GM18498 (cell line): ENCODE results near the gene ZBTB2.
"Not testable (repeated sequence)": the region's sequence is repeated elsewhere in the genome, so short reads cannot be mapped to it uniquely, and the experiment has no call there.

Experiments used
- ATAC-seq: cut with Tn5 transposase; IDR thresholded peaks from one replicate; pipeline ENCODE4 v1.9.1; 2021; ENCODE audit warnings: mild to moderate bottlenecking, moderate library complexity; ENCODE audit not compliant: unreplicated experiment

Gene ZBTB2

GRCh38 chr6:151402228-151402627, 10.9 kb upstream of the ZBTB2 start:
- no peak for ATAC-seq

DNA sequence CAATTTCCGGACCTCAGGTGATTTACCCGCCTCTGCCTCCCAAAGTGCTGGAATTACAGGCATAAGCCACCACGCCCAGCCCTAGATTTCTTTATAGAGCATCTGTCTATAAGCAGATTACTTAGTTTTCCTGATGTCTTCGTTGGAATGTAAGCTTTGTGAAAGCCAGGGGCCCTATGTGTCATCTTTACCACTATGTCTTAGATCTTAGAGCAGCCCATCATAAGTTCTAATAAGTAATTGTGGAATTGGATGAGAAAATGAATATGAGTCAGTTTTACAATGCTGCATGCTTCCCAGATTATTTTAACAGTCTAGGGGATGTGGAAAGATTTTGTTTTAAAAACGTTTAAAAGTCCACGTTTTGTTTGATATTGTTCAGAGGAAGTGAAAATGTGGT, 9.1 kb upstream of the ZBTB2 start:
- ATAC-seq = no peak

DNA sequence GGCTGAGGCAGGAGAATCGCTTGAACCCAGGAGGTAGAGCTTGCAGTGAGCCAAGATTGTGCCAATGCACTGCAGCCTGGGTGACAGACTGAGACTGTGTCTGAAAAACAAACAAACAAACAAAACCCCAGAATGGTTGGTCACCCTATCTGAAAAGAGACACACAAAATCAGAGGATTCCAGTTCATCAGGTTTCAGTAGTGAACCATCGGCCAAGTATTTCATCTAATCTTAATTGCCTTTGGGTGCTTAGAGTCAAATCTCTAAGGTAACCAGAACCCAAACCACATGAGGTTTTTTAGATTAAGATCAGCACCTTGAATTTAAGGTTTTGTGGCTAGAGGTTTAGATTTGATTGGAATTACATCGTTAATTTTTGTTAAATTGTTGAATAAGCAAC, 8.3 kb upstream of the ZBTB2 start:
- ATAC-seq = no peak

DNA sequence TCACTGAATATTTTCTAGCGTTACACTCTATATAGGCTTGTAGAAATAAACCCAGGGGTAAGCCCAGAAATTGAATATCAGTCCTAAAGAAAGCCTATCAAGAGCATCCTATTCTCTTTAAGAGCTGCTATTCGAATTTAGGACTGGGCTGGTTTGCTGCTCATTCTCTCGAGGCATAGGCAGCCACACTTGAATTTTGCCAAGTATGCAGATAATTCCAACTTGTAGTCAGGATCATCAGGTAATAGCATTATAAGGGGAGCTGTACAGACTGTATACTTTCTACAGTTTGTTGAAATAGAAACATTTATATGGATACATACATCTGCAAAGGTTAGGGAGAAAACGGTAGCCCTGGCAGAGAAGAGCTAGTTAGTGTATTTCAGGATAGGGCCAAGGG, 2.1 kb upstream of the ZBTB2 start:
- no peak for ATAC-seq

- ATAC-seq = no peak
Measured at GRCh38 chr6:151392427-151392826, 1.1 kb upstream of the ZBTB2 start.

DNA sequence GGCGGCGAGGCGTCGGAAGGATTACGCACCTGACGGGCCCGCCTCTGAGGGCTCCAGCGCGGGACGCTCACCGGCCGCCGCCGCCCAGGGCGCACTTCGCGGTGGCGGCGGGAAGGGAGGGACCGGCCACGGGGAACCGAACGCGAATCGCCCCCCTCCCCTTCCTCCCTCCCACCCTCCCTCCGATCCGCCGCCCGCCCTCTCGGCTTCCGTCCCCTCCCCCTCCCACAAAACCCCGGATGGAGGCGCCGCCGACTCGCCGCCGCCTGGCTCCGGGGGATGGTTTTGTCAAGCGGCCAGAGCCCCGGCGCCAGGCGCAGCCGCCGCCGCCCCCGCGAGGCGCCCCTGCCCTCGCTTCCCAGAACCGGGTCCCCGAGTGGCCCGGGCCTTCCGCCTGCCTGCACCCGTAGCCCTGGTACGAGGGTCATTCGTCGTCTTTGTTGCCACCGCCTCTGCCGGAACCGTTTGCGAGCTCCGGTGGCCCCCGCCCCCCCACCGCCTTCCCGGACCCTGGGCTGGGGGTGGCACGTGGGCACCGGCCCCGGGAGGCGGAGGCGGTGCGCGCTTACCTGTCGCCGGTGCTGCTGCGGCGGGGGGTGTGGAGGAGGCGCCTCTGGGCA, 398 bp downstream of the ZBTB2 start:
- peak; percentile 14 for ATAC-seq

GRCh38 chr6:151390276-151390850, 996 bp downstream of the ZBTB2 start:
- peak; percentile 83 for ATAC-seq

DNA sequence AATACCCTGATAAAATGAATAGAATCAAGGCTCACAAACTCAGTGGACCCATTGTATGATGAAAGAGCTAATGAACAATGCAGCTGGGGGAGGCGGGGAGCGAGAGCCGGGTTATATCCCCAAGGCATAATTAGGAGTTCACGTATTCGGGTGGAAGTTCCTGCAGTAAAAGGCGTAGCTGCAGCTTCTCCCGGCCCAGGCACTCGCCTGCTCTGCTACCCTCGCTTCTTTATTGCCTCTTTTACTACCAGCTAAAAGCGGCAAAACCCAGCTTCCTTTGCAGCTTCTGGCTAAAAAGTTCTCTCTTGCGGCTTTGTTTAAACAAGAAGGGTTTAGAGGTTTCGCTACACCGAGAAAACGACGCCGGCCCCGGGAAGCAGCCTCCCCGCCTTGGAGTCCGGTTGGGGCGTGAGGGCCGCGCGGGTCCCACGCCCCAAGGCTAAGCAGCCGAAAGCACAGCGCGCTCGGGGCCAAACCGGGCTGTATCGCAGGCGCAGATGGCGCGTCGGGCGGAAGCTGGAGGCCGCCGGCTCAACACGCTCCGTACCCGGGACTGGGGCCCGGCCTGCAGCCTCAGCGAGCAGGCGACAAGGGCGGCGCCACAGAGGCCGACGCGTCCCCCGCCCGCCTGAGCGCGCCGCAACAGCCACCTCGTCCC, 1.6 kb downstream of the ZBTB2 start:
- ATAC-seq = peak; percentile 70

DNA sequence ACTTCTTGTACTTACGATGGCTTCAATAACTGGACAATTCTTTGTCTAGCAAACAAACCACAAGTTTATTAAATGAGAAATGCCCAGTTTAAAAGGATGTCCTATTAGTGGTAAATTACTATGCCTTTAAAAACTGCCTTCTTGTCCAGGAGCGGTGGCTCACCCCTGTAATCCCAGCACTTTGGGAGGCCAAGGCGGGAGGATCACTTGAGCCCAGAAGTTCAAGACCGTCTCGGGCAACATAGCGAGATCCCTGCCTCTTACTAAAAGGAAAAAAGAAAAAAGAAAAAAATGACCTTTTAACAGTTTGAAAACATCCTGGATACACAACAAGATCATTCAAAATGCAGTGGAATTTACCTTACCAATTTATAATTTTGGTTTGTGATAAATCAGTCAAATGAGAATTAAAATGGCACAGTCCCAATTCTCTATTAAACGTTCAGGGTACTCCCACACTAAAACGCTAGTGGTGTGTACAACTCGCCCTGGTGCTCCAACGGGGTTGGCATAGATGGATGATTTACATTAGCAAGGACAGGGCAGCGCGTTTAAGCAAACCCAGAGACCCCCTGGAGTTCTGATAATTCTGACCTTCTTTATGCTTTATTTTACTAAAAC, 2.3 kb downstream of the ZBTB2 start:
- no peak for ATAC-seq

DNA sequence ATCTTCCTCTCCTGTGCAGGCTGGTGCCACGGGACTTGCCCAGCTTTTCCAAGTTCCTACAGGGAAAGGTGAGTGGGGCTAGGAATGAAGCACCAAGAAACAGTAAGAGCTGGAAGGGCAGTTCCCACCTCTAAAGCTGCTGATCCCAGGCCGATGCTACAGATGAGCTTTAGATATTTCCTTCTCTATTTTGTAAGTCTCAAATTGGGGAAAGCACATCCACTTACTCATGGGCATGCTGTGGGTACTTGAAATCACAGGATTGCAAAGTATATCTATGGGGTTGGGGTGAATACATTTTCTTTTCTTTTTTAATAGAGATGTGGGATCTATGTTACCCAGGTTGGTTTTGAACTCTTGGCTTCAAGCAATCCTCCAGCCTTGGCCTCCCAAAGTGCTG, 3.1 kb downstream of the ZBTB2 start:
- no peak for ATAC-seq

DNA sequence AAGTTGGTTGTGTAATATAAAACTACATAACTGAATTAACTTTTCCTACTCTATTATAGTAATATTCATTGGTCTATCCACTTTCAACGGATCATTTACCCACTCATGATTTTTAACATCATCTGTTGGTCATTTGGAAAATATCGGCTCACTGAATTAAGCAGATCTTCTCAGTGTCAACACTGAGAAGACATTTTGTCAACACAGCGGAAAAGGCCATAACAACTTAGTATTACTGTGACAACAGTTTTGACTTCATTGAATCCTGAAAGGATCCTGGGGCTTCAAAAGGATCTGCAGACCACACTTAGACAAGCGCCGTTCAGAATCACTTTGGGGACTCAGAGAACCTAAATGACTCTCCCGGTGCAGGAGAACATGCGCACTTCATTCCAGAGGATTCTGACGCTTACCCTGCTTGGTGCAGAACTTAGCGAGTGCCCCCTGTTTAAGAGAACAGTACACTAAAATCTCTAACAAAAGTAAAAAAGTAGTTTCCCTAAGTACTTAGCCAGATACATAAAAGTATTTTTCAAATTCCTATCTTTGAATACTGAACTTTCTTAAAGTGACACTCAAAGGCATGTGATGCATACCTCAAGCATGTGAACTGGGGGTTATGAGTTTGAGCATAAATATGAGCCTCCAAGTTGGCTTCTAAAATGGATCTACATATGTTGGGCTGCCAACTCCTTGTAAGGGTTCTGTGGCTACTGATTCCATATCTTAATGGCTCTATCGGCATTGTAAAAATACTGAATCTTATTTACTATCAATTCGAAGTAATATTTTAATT, 4.0 kb downstream of the ZBTB2 start:
- ATAC-seq = no peak

DNA sequence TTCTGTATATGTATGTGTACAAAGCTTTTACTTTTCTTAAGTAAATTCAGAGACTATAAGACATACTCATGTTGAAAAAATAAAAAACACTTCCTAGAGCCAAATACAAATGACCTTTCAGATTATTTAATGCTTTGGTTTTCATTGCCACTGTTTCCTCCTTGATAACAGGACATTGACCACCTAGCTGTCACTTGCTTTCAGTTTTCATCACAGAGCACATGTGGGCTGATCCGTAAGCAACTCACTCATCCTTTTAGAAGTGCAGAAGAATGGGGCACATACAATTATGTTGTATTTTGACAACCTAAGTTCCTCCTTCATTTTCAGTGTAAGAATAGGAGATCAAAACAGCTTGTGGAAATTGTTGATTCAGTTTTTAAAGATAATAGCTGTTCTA, 6.2 kb downstream of the ZBTB2 start:
- ATAC-seq = no peak

- no peak for ATAC-seq
Measured at GRCh38 chr6:151384151-151384550, 7.2 kb downstream of the ZBTB2 start.

DNA sequence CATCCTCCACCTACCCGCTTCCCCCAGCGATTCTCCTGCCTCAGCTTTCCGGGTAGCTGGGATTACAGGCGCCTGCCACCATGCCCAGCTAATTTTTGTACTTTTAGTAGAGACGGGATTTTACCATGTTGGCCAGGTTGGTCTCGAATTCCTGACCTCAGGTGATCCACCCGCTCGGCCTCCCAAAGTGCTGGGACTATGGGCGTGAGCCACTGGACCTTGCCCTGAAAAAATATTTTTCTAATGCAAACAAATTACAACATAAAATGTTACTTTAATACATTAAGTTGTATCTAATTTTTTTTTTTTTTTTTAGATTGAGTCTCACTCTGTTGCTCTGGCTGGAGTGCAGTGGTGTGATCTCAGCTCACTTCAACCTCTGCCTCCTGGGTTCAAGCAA, 8.7 kb downstream of the ZBTB2 start:
- ATAC-seq = not testable (repeated sequence)

GRCh38 chr6:151381722-151382121, 9.6 kb downstream of the ZBTB2 start:
- ATAC-seq = no peak

DNA sequence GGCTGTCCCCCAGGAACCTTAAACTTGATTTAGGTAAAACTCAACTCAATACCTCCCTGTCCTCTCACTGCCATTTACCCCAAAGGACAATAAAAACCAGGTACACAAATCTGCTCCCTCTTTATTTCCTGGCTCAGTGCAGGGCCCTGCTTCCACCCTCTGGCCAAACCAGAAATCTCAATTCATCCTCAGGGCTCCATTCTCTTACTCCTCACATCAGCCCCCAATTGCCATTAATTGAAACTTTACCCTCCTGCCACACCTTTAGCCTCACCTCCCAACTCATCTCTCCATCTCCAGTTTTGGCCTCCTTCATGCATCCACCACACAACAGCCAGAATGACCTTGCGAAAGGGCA, 10.5 kb downstream of the ZBTB2 start:
- ATAC-seq = peak; percentile 2

DNA sequence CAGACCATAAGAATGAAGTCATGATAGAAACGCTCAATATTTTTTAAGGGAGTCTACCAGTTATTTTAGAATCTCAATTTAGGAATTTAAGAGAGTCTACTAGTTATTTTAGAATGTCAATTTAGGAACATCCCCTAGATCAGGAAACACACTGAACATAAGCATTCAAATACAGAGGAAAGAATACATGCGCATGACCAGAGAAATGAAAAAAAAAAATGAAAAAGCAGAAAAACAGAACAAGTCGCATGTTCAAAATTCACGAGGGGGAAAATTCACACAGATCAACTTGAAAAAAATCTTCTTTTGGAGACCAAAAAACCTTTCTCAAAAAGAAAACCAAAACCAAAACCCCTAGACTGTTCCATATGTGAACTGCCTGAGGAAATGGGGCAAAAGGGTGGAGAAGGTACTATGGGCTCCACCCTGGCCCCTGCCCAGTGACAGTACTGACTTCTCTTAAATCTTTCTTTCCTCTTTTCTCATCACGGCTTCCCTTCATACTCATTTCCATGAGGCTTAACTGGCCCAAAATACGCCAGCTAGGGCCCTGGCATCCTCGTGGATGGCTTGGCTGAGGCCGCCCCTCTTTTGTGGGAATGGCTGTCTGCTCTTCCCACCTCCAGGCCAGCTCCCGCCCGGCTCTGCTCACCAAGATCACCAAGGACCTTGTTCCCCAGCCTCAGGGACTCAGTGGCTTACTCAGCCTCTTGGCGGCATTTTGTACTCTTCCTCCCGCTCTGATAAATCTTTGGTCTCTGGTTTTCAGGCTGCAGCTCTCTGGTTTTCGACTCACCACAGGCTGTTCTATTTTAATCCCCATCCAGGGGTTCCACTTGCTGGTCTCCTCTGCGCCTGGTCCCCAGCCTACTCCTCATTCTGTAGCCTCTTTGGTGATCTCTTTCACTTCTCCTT, 11.2 kb downstream of the ZBTB2 start:
- ATAC-seq = peak; percentile 69

DNA sequence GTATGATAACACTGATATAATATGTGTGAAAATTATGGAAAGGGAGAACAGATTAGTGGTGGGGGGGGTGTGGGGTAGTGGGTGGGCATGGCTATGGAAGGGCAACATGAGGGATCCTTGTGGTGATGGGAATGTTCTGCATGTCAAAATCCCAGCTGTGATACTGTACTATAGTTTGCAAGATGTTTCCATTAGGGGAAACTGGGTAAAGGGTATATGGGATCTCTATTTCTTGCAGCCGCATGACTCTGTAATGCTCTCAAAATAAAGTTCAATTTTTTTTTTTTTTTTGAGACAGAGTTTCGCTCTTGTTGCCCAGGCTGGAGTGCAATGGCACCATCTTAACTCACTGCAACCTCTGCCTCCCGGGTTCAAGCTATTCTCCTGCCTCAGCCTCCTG, 14.3 kb downstream of the ZBTB2 start:
- no peak for ATAC-seq

- ATAC-seq = peak; percentile 32
Measured at GRCh38 chr6:151376440-151376839, 14.9 kb downstream of the ZBTB2 start.

GRCh38 chr6:151375833-151376232, 15.5 kb downstream of the ZBTB2 start:
- ATAC-seq = no peak
